Measurements from ENCODE around the gene RSBN1. TPM values are rescaled to one million over a fixed set of nuclear protein-coding genes. Genes with fewer than 3 reads are reported as not detected.

The RSBN1 gene
- total RNA-seq, 6 experiments from 2014 or later: 9.0 to 11.5 (median 10.0) TPM

DNA sequence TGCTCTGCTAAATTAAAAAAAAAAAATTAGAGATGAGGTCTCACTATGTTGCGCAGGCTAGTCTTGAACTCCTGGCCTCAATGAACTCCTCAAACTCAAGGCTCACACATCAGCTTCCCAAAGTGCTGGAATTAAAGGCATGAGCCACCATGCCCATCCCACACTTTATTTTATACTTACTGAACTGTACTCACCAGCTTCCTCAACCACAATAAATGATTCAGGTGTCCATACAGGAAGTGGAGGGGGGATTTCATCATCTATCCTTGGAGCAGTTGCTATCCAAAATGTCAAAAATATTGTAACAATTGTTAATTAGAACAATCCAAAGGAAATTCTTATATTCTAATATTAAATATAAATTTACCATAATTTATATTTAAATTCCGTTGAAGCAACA is 22.4 kb upstream of the RSBN1 start:
- DNase-seq: no peak
- H3K27me3 Mint-ChIP-seq (ENCODE audit: insufficient read depth): no peaks in the 10 kb centered on the region
- peaks cover 26% of the 10 kb centered on the region for H3K4me1 Mint-ChIP-seq (ENCODE audit: low read depth)
- no peaks in the 10 kb centered on the region for H3K9me3 Mint-ChIP-seq
- H3K36me3 Mint-ChIP-seq (ENCODE audit: low read depth): no peaks in the 10 kb centered on the region
- TF ChIP-seq, protein P1, sequence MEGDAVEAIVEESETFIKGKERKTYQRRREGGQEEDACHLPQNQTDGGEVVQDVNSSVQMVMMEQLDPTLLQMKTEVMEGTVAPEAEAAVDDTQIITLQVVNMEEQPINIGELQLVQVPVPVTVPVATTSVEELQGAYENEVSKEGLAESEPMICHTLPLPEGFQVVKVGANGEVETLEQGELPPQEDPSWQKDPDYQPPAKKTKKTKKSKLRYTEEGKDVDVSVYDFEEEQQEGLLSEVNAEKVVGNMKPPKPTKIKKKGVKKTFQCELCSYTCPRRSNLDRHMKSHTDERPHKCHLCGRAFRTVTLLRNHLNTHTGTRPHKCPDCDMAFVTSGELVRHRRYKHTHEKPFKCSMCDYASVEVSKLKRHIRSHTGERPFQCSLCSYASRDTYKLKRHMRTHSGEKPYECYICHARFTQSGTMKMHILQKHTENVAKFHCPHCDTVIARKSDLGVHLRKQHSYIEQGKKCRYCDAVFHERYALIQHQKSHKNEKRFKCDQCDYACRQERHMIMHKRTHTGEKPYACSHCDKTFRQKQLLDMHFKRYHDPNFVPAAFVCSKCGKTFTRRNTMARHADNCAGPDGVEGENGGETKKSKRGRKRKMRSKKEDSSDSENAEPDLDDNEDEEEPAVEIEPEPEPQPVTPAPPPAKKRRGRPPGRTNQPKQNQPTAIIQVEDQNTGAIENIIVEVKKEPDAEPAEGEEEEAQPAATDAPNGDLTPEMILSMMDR (IDR thresholded peaks at IDR 0.05): no peak
- no peak overlapping the region for H3K4me3 Mint-ChIP-seq
- H3K27ac Mint-ChIP-seq: no peak overlapping the region

DNA sequence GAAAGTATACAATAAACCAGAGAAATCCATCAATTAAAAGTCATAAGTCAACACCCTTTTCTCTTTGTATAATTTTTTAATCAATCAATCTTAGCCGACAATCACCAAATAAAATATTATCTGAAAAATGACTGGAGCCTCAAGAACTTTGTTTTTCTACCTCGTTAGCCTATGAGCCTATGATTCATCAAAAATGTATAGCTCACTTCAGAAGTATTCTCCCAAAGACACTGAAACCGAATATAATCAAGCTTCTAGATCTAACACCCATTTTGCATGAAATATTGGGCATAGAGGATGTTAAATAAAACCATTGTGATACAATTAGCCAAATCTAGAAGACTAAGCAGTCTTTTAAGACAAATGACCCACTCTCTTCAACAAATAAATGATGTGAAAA is 17.8 kb upstream of the RSBN1 start:
- H3K27ac Mint-ChIP-seq: peak overlapping the region; percentile 75
- no peaks in the 10 kb centered on the region; the same call in 1 of the 2 replicates for H3K27me3 Mint-ChIP-seq (ENCODE audit: insufficient read depth)
- H3K36me3 Mint-ChIP-seq (ENCODE audit: low read depth): no peaks in the 10 kb centered on the region
- H3K4me1 Mint-ChIP-seq (ENCODE audit: low read depth): peaks cover 26% of the 10 kb centered on the region
- DNase-seq: peak; percentile 47
- H3K9me3 Mint-ChIP-seq: no peaks in the 10 kb centered on the region
- TF ChIP-seq, protein P1 (IDR thresholded peaks at IDR 0.05): no peak
- peak overlapping the region; percentile 51 for H3K4me3 Mint-ChIP-seq

DNA sequence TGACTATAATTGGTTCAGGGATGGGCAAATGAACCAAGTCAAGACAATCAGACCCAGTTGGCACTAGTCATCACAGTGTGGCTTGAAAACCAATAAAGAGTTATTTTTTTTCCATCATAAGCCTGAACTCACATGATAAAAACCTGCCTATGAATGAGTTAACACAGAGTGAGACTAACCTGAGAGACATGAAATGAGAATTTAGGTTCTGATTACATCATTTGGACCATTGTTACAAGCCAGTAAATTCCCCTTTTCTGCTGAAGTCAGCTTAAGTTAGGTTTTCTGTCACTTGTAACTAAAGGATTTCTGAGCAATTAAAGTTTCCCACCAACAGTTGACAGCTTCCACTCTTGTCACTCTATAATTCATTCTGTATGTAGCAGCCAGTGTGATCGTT is 9.6 kb upstream of the RSBN1 start:
- no peak for DNase-seq
- Mint-ChIP-seq H3K9me3 (no peaks in the 10 kb centered on the region), H3K27ac (no peak overlapping the region), H3K36me3 (ENCODE audit: low read depth) (no peaks in the 10 kb centered on the region), H3K27me3 (ENCODE audit: insufficient read depth) (no peaks in the 10 kb centered on the region; the same call in 1 of the 2 replicates), H3K4me3 (no peak overlapping the region), H3K4me1 (ENCODE audit: low read depth) (no peaks in the 10 kb centered on the region)
- TF ChIP-seq, protein P1 (IDR thresholded peaks at IDR 0.05): no peak

DNA sequence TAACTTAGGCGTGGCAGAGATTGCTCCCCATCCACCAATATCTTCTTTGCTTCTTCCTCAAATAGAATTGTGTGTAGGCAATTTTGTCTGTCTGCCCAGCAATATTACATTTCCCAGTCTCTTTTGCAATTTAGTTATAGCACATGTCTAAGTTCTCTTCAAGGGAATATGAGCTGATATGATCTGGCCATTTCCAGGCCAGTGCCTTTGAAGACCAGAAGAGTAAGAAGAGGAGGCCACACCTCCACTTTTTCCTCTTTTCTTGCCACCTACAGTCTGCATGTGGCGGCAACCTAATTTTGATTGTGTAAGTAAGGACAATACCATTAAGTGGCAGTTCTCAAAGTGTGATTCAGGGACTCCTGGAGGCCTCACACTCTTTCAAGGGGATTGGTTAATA is 6.3 kb upstream of the RSBN1 start:
- TF ChIP-seq, protein P1 (IDR thresholded peaks at IDR 0.05): no peak

DNA sequence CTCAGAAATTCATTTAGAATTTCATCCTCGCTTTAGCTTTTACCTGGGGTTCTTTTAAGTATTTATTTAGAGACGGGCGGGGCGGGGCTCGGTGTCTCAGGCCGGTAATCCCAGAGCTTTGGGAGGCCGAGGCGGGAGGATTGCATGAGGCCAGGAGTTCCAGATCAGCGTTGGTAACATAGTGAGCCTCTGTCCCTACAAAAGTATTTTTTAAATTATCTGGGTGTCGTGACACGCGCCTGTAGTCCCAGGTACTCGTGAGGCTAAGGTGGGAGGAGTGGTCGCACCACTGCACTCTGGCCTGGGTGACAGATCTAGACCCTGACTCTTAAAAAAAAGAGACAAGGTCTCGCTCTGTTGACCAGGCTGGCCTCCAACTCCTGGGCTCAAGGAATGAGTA is 942 bp upstream of the RSBN1 start:
- Mint-ChIP-seq H3K36me3 (ENCODE audit: low read depth) (peaks cover 4% of the 10 kb centered on the region; the same call in 1 of the 2 replicates), H3K27ac (peak overlapping the region; percentile 90), H3K9me3 (no peaks in the 10 kb centered on the region), H3K27me3 (ENCODE audit: insufficient read depth) (no peaks in the 10 kb centered on the region), H3K4me1 (ENCODE audit: low read depth) (peaks cover 24% of the 10 kb centered on the region), H3K4me3 (peak overlapping the region; percentile 94)
- DNase-seq: no peak
- TF ChIP-seq, protein P1 (IDR thresholded peaks at IDR 0.05): no peak

More for the DNA sequence above, 6.3 kb upstream of the RSBN1 start:
- H3K9me3 Mint-ChIP-seq: no peaks in the 10 kb centered on the region
- no peak overlapping the region for H3K4me3 Mint-ChIP-seq
- no peaks in the 10 kb centered on the region for H3K4me1 Mint-ChIP-seq (ENCODE audit: low read depth)
- H3K27ac Mint-ChIP-seq: no peak overlapping the region
- no peaks in the 10 kb centered on the region for H3K36me3 Mint-ChIP-seq (ENCODE audit: low read depth)
- no peaks in the 10 kb centered on the region for H3K27me3 Mint-ChIP-seq (ENCODE audit: insufficient read depth)
- DNase-seq: no peak

DNA sequence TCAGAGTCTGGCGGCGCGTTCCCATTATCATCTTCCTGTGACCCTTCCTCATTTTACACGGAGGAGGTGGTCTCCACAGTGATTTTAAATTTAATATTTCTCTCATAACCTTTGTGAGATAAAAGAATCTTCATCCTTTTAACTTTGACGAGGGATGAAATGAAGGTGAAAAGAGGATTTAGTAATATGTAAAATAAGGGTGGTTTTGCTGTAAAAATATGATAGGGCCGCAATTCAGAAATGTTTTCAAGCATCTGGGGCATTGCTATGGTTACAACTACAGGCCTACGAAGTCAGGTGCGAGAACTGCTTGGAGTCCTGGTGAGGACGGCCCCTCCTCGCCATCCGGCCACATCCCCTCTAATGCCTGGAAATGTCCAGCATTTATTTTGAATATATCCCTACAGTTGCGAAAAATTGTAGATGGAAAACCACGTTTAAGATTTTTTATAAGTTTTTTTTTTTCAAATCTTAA is 422 bp upstream of the RSBN1 start:
- no peak for DNase-seq
- H3K27ac Mint-ChIP-seq: peak overlapping the region; percentile 90
- no peaks in the 10 kb centered on the region for H3K9me3 Mint-ChIP-seq
- peak overlapping the region; percentile 94 for H3K4me3 Mint-ChIP-seq
- H3K4me1 Mint-ChIP-seq (ENCODE audit: low read depth): peaks cover 25% of the 10 kb centered on the region
- H3K36me3 Mint-ChIP-seq (ENCODE audit: low read depth): peaks cover 4% of the 10 kb centered on the region; the same call in 1 of the 2 replicates
- no peaks in the 10 kb centered on the region for H3K27me3 Mint-ChIP-seq (ENCODE audit: insufficient read depth)
- TF ChIP-seq, protein P1 (IDR thresholded peaks at IDR 0.05): no peak

Data from HFFc6 (cell line).